Hindlimb muscle (tissue), 1 donor: ENCODE results near the gene CACNA1C. TPM values are rescaled to one million over a fixed set of nuclear protein-coding genes. Genes with fewer than 3 reads are reported as not detected.

Experiments used
- DNase-seq: peaks from one replicate; pipeline ENCODE4 v3.0.0-alpha.2; 2013
- polyA plus RNA-seq: library from polyadenylated mRNA; unstranded; fragments of 120-200 nt; gene quantifications from one replicate; pipeline ENCODE4 v1.2.1, GENCODE V29; 2013; ENCODE audit not compliant: insufficient read length

Gene CACNA1C
- polyA plus RNA-seq, 1 donor = 3.4 TPM

- no peak for DNase-seq
Observed at GRCh38 chr12:2374092-2374906, 321.5 kb downstream of the CACNA1C start.

GRCh38 chr12:2375871-2376270 lies 323.1 kb downstream of the CACNA1C start:
- DNase-seq = no peak

GRCh38 chr12:2376908-2377657 lies 324.3 kb downstream of the CACNA1C start:
- DNase-seq = no peak

- DNase-seq = no peak
Observed at GRCh38 chr12:2378835-2379330, 326.1 kb downstream of the CACNA1C start.

- DNase-seq = no peak
Observed at GRCh38 chr12:2380946-2381345, 328.2 kb downstream of the CACNA1C start.

- DNase-seq = no peak
Observed at GRCh38 chr12:2382370-2383155, 329.8 kb downstream of the CACNA1C start.

- no peak for DNase-seq
Observed at GRCh38 chr12:2383325-2384028, 330.7 kb downstream of the CACNA1C start.

GRCh38 chr12:2384029-2384386 lies 331.2 kb downstream of the CACNA1C start:
- no peak for DNase-seq

GRCh38 chr12:2384533-2385351 lies 332.0 kb downstream of the CACNA1C start:
- peak; percentile 76 for DNase-seq

GRCh38 chr12:2385529-2385928 lies 332.7 kb downstream of the CACNA1C start:
- no peak for DNase-seq

GRCh38 chr12:2386566-2386965 lies 333.8 kb downstream of the CACNA1C start:
- DNase-seq = no peak

- no peak for DNase-seq
Observed at GRCh38 chr12:2387103-2387834, 334.5 kb downstream of the CACNA1C start.

GRCh38 chr12:2389079-2389790 lies 336.4 kb downstream of the CACNA1C start:
- no peak for DNase-seq

GRCh38 chr12:2390133-2390532 lies 337.3 kb downstream of the CACNA1C start:
- DNase-seq = no peak

- DNase-seq = no peak
Observed at GRCh38 chr12:2390850-2391390, 338.1 kb downstream of the CACNA1C start.

GRCh38 chr12:2391740-2392331 lies 339.0 kb downstream of the CACNA1C start:
- no peak for DNase-seq

- no peak for DNase-seq
Observed at GRCh38 chr12:2393016-2393415, 340.2 kb downstream of the CACNA1C start.

- no peak for DNase-seq
Observed at GRCh38 chr12:2393996-2394395, 341.2 kb downstream of the CACNA1C start.

GRCh38 chr12:2395354-2395977 lies 342.7 kb downstream of the CACNA1C start:
- DNase-seq = no peak
